HCT116 (cell line): Measurements from ENCODE around the gene TFF3.

Source experiments
- JUND ChIP-seq: IDR thresholded peaks from 2 replicates; pipeline ENCODE4 v1.6.1; 2012
- POLR2A ChIP-seq: IDR thresholded peaks from 2 replicates; pipeline ENCODE4 v1.7.0; 2011; ENCODE audit warnings: borderline replicate concordance; ENCODE audit not compliant: insufficient read depth, insufficient read length; ENCODE audit errors: extremely low read depth
- SIN3A ChIP-seq: IDR thresholded peaks from 2 replicates; pipeline ENCODE4 v1.6.1; 2012; ENCODE audit warnings: low read depth
- SRF ChIP-seq: IDR thresholded peaks from 2 replicates; pipeline ENCODE4 v1.6.1; 2012; ENCODE audit warnings: low read depth
- TF ChIP-seq, protein P1 (sequence below), 3 experiments: fragments of 200-600 bp in 1 of 3; sonication (generic) in 1 of 3; IDR thresholded peaks in 2 of 3; conservative IDR thresholded peaks in 1 of 3; 2 replicates each; pipeline ENCODE4 v1.5.1; 2012 to 2017; ENCODE audit warnings: low read depth in 2 of 3, low read length in 2 of 3, antibody characterized with exemption in 1 of 3, borderline replicate concordance in 1 of 3, control low read depth in 1 of 3, mild to moderate bottlenecking in 1 of 3, mixed read lengths in 1 of 3, mixed run types in 1 of 3, moderate library complexity in 1 of 3; ENCODE audit not compliant: insufficient read depth in 1 of 3

DNA sequence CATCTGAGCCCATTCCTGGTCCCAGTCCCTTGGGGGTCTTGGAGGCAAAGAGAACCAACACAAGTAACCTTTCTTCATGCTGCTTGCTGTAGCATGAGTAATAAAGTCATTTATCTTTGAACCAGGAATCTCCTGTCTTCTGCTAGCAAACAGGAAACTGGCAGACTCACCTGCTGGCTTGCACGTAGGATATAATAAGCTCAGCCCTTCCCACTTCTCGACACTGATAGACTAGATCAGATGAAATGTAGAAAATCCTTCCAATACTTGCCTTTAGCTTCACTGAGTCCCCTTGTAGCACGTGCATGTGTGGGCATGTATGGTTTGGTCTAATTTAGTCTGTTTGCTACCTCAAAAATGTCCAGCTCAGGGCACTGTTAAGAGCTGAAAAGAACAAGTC, 42.1 kb upstream of the TFF3 start:
- no peak for TF ChIP-seq JUND
- TF ChIP-seq SRF: no peak
- TF ChIP-seq, protein P1, sequence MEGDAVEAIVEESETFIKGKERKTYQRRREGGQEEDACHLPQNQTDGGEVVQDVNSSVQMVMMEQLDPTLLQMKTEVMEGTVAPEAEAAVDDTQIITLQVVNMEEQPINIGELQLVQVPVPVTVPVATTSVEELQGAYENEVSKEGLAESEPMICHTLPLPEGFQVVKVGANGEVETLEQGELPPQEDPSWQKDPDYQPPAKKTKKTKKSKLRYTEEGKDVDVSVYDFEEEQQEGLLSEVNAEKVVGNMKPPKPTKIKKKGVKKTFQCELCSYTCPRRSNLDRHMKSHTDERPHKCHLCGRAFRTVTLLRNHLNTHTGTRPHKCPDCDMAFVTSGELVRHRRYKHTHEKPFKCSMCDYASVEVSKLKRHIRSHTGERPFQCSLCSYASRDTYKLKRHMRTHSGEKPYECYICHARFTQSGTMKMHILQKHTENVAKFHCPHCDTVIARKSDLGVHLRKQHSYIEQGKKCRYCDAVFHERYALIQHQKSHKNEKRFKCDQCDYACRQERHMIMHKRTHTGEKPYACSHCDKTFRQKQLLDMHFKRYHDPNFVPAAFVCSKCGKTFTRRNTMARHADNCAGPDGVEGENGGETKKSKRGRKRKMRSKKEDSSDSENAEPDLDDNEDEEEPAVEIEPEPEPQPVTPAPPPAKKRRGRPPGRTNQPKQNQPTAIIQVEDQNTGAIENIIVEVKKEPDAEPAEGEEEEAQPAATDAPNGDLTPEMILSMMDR (IDR thresholded peaks at IDR 0.05 in 2 of 3, conservative IDR thresholded peaks at IDR 0.05 in 1 of 3; ENCODE audit: borderline replicate concordance in 1 of 3, insufficient read depth in 1 of 3, low read depth in 2 of 3, low read length in 2 of 3): no peak
- TF ChIP-seq SIN3A: no peak
- no peak for TF ChIP-seq POLR2A
